NCI-H748 (cell line): Measurements from ENCODE around the gene FAM24A.

Source experiments
- DNase-seq: peaks from one replicate; lab custom pipeline; 2025; ENCODE audit not compliant: unreplicated experiment; lab: John Stamatoyannopoulos, UW

Gene FAM24A

GRCh38 chr10:122930140-122930539, 19.7 kb downstream of the FAM24A start:
- no peak for DNase-seq

GRCh38 chr10:122931088-122931906, 20.9 kb downstream of the FAM24A start:
- no peak for DNase-seq

GRCh38 chr10:122939133-122939855, 28.9 kb downstream of the FAM24A start:
- no peak for DNase-seq

GRCh38 chr10:122939856-122940543, 29.6 kb downstream of the FAM24A start:
- no peak for DNase-seq

- DNase-seq = no peak
These were observed 38.9 kb downstream of the FAM24A start for GRCh38 chr10:122949296-122949695.

- peak; percentile 96 for DNase-seq
These were observed 43.7 kb downstream of the FAM24A start, which contains the start of gene C10orf88 for GRCh38 chr10:122953902-122954730. TSS of gene C10orf88 (minus strand) at chr10:122954227. CDS start at chr10:122954178, 49 bp downstream.

- DNase-seq = no peak
These were observed 44.3 kb downstream of the FAM24A start for GRCh38 chr10:122954731-122955050.

GRCh38 chr10:122955892-122956291, 45.5 kb downstream of the FAM24A start:
- DNase-seq = no peak

GRCh38 chr10:122957474-122957873, 47.1 kb downstream of the FAM24A start:
- DNase-seq = no peak

- DNase-seq = no peak
These were observed 52.0 kb downstream of the FAM24A start for GRCh38 chr10:122962405-122962804.
